ENCODE data around the gene TPP1. TPM values are rescaled to one million over a fixed set of nuclear protein-coding genes. Genes with fewer than 3 reads are reported as not detected.

The TPP1 gene
- total RNA-seq, 4 donors from 2014 or later, result 51.3 to 97.3 (median 69.1) TPM

GRCh38 chr11:6663794-6664469 is 44.7 kb upstream of the TPP1 start:
- no peak overlapping the region for H3K27ac ChIP-seq
- WGBS, 2 donors, result 59 to 61% methylated on average over 3 of the region's 3 CpGs

GRCh38 chr11:6660712-6661111 is 41.5 kb upstream of the TPP1 start:
- intact Hi-C loops (cut with DNase I), result no loop called here
- no peaks in the 10 kb centered on the region for H3K27me3 ChIP-seq
- no peak overlapping the region for H3K27ac ChIP-seq
- DNase-seq, result no peak
- TF ChIP-seq CTCF (IDR thresholded peaks at IDR 0.05), result no peak
- TF ChIP-seq POLR2A (IDR thresholded peaks at IDR 0.05), result no peak
- 86 to 93% methylated on average over 3 of the region's 3 CpGs for WGBS, 2 donors
- H3K9me3 ChIP-seq, result no peaks in the 10 kb centered on the region
- no peaks in the 10 kb centered on the region for H3K4me1 ChIP-seq
- H3K36me3 ChIP-seq, result no peaks in the 10 kb centered on the region
- H3K4me3 ChIP-seq (replicated peaks in 1 of 3), result no peak overlapping the region

More at GRCh38 chr11:6663794-6664469, 44.7 kb upstream of the TPP1 start:
- Histone ChIP-seq H3K4me3 (replicated peaks in 1 of 3) (no peak overlapping the region), H3K36me3 (no peaks in the 10 kb centered on the region), H3K9me3 (no peaks in the 10 kb centered on the region), H3K27me3 (no peaks in the 10 kb centered on the region), H3K4me1 (no peaks in the 10 kb centered on the region)
- intact Hi-C loops (cut with DNase I), result no loop called here
- DNase-seq, result no peak
- TF ChIP-seq CTCF (IDR thresholded peaks at IDR 0.05), result no peak
- no peak for TF ChIP-seq POLR2A (IDR thresholded peaks at IDR 0.05)

GRCh38 chr11:6658647-6659046 is 39.4 kb upstream of the TPP1 start:
- Histone ChIP-seq H3K36me3 (no peaks in the 10 kb centered on the region), H3K4me3 (replicated peaks in 1 of 3) (no peak overlapping the region), H3K9me3 (no peaks in the 10 kb centered on the region), H3K4me1 (no peaks in the 10 kb centered on the region), H3K27ac (no peak overlapping the region), H3K27me3 (no peaks in the 10 kb centered on the region)
- intact Hi-C loops (cut with DNase I), result no loop called here
- no peak for DNase-seq
- TF ChIP-seq POLR2A (IDR thresholded peaks at IDR 0.05), result no peak
- no peak for TF ChIP-seq CTCF (IDR thresholded peaks at IDR 0.05)

GRCh38 chr11:6657346-6657745 is 38.1 kb upstream of the TPP1 start:
- WGBS, 2 donors, result 77 to 90% methylated on average over 1 of the region's 1 CpG
- intact Hi-C loops (cut with DNase I), result no loop called here
- H3K27ac ChIP-seq, result no peak overlapping the region

More at GRCh38 chr11:6657346-6657745, 38.1 kb upstream of the TPP1 start:
- H3K4me3 ChIP-seq (replicated peaks in 1 of 3), result no peak overlapping the region
- H3K9me3 ChIP-seq, result no peaks in the 10 kb centered on the region
- H3K36me3 ChIP-seq, result no peaks in the 10 kb centered on the region
- H3K4me1 ChIP-seq, result no peaks in the 10 kb centered on the region
- no peak for DNase-seq
- H3K27me3 ChIP-seq, result no peaks in the 10 kb centered on the region
- TF ChIP-seq POLR2A (IDR thresholded peaks at IDR 0.05) (no peak), CTCF (IDR thresholded peaks at IDR 0.05) (no peak)

Measured in thyroid gland (tissue), 4 donors.